H9 (cell line): ENCODE measurements around the gene CETP. TPM values are rescaled to one million over a fixed set of nuclear protein-coding genes. Genes with fewer than 3 reads are reported as not detected.

Experiments
- DNase-seq: peaks from one replicate; pipeline ENCODE4 v3.0.0-alpha.2; 2017
- H2AFZ ChIP-seq: one replicate; pipeline ENCODE4 v1.6.1; 2013; ENCODE audit warnings: mild to moderate bottlenecking, low read length, control low read depth, moderate library complexity
- H2AK5ac ChIP-seq: 2 replicates; pipeline ENCODE4 v1.6.1; 2013; ENCODE audit warnings: low read length, control low read depth, mixed read lengths; ENCODE audit not compliant: insufficient read length
- H2BK120ac ChIP-seq: one replicate; pipeline ENCODE4 v1.6.1; 2013; ENCODE audit warnings: low read depth, mild to moderate bottlenecking, low read length, control low read depth, inconsistent platforms; ENCODE audit not compliant: poor library complexity, severe bottlenecking
- H2BK12ac ChIP-seq: 2 replicates; pipeline ENCODE4 v1.6.1; 2013; ENCODE audit warnings: low read length, control low read depth, mixed read lengths, low read depth; ENCODE audit not compliant: insufficient read length
- H2BK15ac ChIP-seq: 2 replicates; pipeline ENCODE4 v1.6.1; 2013; ENCODE audit warnings: low read depth, low read length, control low read depth
- H2BK20ac ChIP-seq: one replicate; pipeline ENCODE4 v1.6.1; 2013; ENCODE audit warnings: low read depth, mild to moderate bottlenecking, low read length, control low read depth, inconsistent platforms; ENCODE audit not compliant: poor library complexity, severe bottlenecking
- H2BK5ac ChIP-seq: 2 replicates; pipeline ENCODE4 v1.6.1; 2013; ENCODE audit warnings: low read length, control low read depth, mixed read lengths; ENCODE audit not compliant: insufficient read length
- H3K14ac ChIP-seq: 2 replicates; pipeline ENCODE4 v1.6.1; 2013; ENCODE audit warnings: low read length, control low read depth; ENCODE audit not compliant: insufficient read depth
- H3K18ac ChIP-seq: 2 replicates; pipeline ENCODE4 v1.6.1; 2013; ENCODE audit warnings: low read depth, mild to moderate bottlenecking, mixed read lengths, low read length, control low read depth; ENCODE audit not compliant: insufficient read length
- H3K23ac ChIP-seq: 2 replicates; pipeline ENCODE4 v1.6.1; 2013; ENCODE audit warnings: low read length, control low read depth, mixed read lengths, low read depth; ENCODE audit not compliant: insufficient read length
- H3K23me2 ChIP-seq: 2 replicates; pipeline ENCODE4 v1.6.1; 2013; ENCODE audit warnings: low read depth, mild to moderate bottlenecking, mixed read lengths, low read length, control low read depth; ENCODE audit not compliant: insufficient read length, poor library complexity, severe bottlenecking
- H3K27ac ChIP-seq: 2 replicates; pipeline ENCODE4 v1.5.1; 2013; ENCODE audit warnings: low read length, control low read depth, mixed read lengths, low read depth; ENCODE audit not compliant: insufficient read length
- H3K27me3 ChIP-seq: 2 replicates; pipeline ENCODE4 v1.6.1; 2013; ENCODE audit warnings: low read length, control low read depth, inconsistent platforms; ENCODE audit not compliant: insufficient read depth
- H3K4ac ChIP-seq: 2 replicates; pipeline ENCODE4 v1.6.1; 2013; ENCODE audit warnings: low read depth, mild to moderate bottlenecking, control low read depth, inconsistent platforms, low read length, moderate library complexity
- H3K4me1 ChIP-seq: 2 replicates; pipeline ENCODE4 v1.6.1; 2013; ENCODE audit warnings: low read length, control low read depth, inconsistent platforms; ENCODE audit not compliant: insufficient read depth
- H3K4me2 ChIP-seq: 2 replicates; pipeline ENCODE4 v1.6.1; 2013; ENCODE audit warnings: low read length, control low read depth, mixed read lengths; ENCODE audit not compliant: insufficient read length, insufficient read depth
- H3K56ac ChIP-seq: 2 replicates; pipeline ENCODE4 v1.6.1; 2013; ENCODE audit warnings: low read depth, mild to moderate bottlenecking, mixed read lengths, low read length, control low read depth; ENCODE audit not compliant: insufficient read length
- H3K79me1 ChIP-seq: 2 replicates; pipeline ENCODE4 v1.6.1; 2013; ENCODE audit warnings: low read depth, mild to moderate bottlenecking, moderate library complexity, low read length, control low read depth, inconsistent platforms; ENCODE audit not compliant: insufficient read depth, poor library complexity, severe bottlenecking
- H3K79me2 ChIP-seq: 2 replicates; pipeline ENCODE4 v1.6.1; 2013; ENCODE audit warnings: low read length, control low read depth, inconsistent platforms; ENCODE audit not compliant: insufficient read depth
- H3K9ac ChIP-seq: 2 replicates; pipeline ENCODE4 v1.6.1; 2013; ENCODE audit warnings: low read length, control low read depth, mixed read lengths; ENCODE audit not compliant: insufficient read length; ENCODE audit errors: extremely low read depth
- H3K9me3 ChIP-seq: one replicate; pipeline ENCODE4 v1.6.1; 2013; ENCODE audit warnings: low read depth, low read length, inconsistent platforms; ENCODE audit not compliant: control insufficient read depth
- H3T11ph ChIP-seq: one replicate; pipeline ENCODE4 v1.6.1; 2013; ENCODE audit warnings: mild to moderate bottlenecking, low read length, control low read depth, inconsistent platforms
- H4K20me1 ChIP-seq: one replicate; pipeline ENCODE4 v1.6.1; 2013; ENCODE audit not compliant: control insufficient read depth, insufficient read length, insufficient read depth
- H4K5ac ChIP-seq: 2 replicates; pipeline ENCODE4 v1.6.1; 2013; ENCODE audit warnings: low read depth, mild to moderate bottlenecking, mixed read lengths, low read length, control low read depth; ENCODE audit not compliant: insufficient read length
- H4K8ac ChIP-seq: replicated peaks from 2 replicates; pipeline ENCODE4 v1.6.1; 2013; ENCODE audit warnings: low read length, control low read depth, mixed read lengths, low read depth; ENCODE audit not compliant: insufficient read length
- H4K91ac ChIP-seq: 2 replicates; pipeline ENCODE4 v1.6.1; 2013; ENCODE audit warnings: low read depth, mild to moderate bottlenecking, moderate library complexity, mixed read lengths, low read length, control low read depth; ENCODE audit not compliant: insufficient read length
- H3K27ac Mint-ChIP-seq, 3 experiments: 2 replicates in 2 of 3; 3 replicates in 1 of 3; pipeline ENCODE4 v1.8.0; 2020 to 2021; ENCODE audit warnings: mixed read lengths in 3 of 3, mild to moderate bottlenecking in 1 of 3, moderate library complexity in 1 of 3
- H3K27me3 Mint-ChIP-seq: 2 replicates; pipeline ENCODE4 v1.8.0; 2021; ENCODE audit warnings: low read depth, mild to moderate bottlenecking, moderate library complexity, mixed read lengths
- H3K36me3 Mint-ChIP-seq, 3 experiments: 2 replicates in 2 of 3; 3 replicates in 1 of 3; pipeline ENCODE4 v1.8.0; 2020 to 2021; ENCODE audit warnings: low read depth in 3 of 3, mixed read lengths in 3 of 3; ENCODE audit not compliant: insufficient read depth in 1 of 3
- H3K4me1 Mint-ChIP-seq, 2 experiments: 2 replicates each; pipeline ENCODE4 v1.8.0; 2020; ENCODE audit warnings: mixed read lengths in 2 of 2
- H3K4me3 Mint-ChIP-seq, 2 experiments: 2 replicates in 1 of 2; 3 replicates in 1 of 2; pipeline ENCODE4 v1.8.0; 2020 to 2021; ENCODE audit warnings: mild to moderate bottlenecking in 2 of 2, mixed read lengths in 2 of 2, moderate library complexity in 1 of 2
- H3K9me3 Mint-ChIP-seq, 2 experiments: 2 replicates in 1 of 2; 3 replicates in 1 of 2; pipeline ENCODE4 v1.8.0; 2020; ENCODE audit warnings: mild to moderate bottlenecking in 2 of 2, mixed read lengths in 2 of 2, moderate library complexity in 1 of 2
- CTCF ChIP-seq: fragments of 200-600 bp; sonication (generic); conservative IDR thresholded peaks from 3 replicates; pipeline ENCODE4 v1.8.0; 2021; ENCODE audit warnings: antibody characterized with exemption, mild to moderate bottlenecking
- WGBS: extraction: QIAGEN DNeasy Blood & Tissue Kit; methylation state at CpG from one replicate; pipeline ENCODE4 v1.1.7; 2013; ENCODE audit warnings: missing lambda C conversion rate, low lambda C conversion rate, mixed read lengths; ENCODE audit not compliant: insufficient read length; ENCODE audit errors: extremely low coverage; 5-methylcytosine and 5-hydroxymethylcytosine counted together
- total RNA-seq: library from RNA; stranded (reverse); gene quantifications from 2 replicates; pipeline ENCODE4 v1.2.1, GENCODE V29; 2021

Gene CETP
- total RNA-seq, 1 experiment from 2014 or later = not detected

- no peak overlapping the region for H4K91ac ChIP-seq
- DNase-seq = no peak
- peaks cover 5% of the 10 kb centered on the region for H3K4me1 ChIP-seq
- H3K27ac ChIP-seq = no peak overlapping the region
- no peak overlapping the region for H3K23ac ChIP-seq
- no peak overlapping the region for H2BK120ac ChIP-seq
- Mint-ChIP-seq H3K27me3 (peaks cover 10% of the 10 kb centered on the region), H3K36me3 (no peaks in the 10 kb centered on the region; a peak in 1 of 7 replicates), H3K4me1 (peaks cover 37 to 41% of the 10 kb centered on the region in 2 experiments), H3K27ac (no peak overlapping the region), H3K9me3 (peaks cover 0 to 2% of the 10 kb centered on the region in 2 experiments; a peak in 1 of 5 replicates), H3K4me3 (no peak overlapping the region)
- no peak for TF ChIP-seq CTCF
- H3K27me3 ChIP-seq = no peaks in the 10 kb centered on the region
- no peak overlapping the region for H4K5ac ChIP-seq
- no CpG with 5 or more reads among the region's 18 CpGs for WGBS
- H2BK5ac ChIP-seq = no peak overlapping the region
- H3K9me3 ChIP-seq = no peaks in the 10 kb centered on the region
- H3K4ac ChIP-seq = no peak overlapping the region
- no peak overlapping the region for H2BK15ac ChIP-seq
- no peaks in the 10 kb centered on the region for H3K23me2 ChIP-seq
- H4K8ac ChIP-seq = no peak overlapping the region
- H2BK20ac ChIP-seq = no peak overlapping the region
- H2BK12ac ChIP-seq = no peak overlapping the region
- no peaks in the 10 kb centered on the region for H4K20me1 ChIP-seq
- no peaks in the 10 kb centered on the region for H3K79me2 ChIP-seq
- no peak overlapping the region for H3K4me2 ChIP-seq
- H3T11ph ChIP-seq = no peak overlapping the region
- H3K79me1 ChIP-seq = no peaks in the 10 kb centered on the region
- no peak overlapping the region for H3K9ac ChIP-seq
- H2AK5ac ChIP-seq = no peak overlapping the region
- H3K18ac ChIP-seq = no peak overlapping the region
- no peak overlapping the region for H3K14ac ChIP-seq
- H3K56ac ChIP-seq = no peak overlapping the region
- no peak overlapping the region for H2AFZ ChIP-seq
Measured at GRCh38 chr16:56912746-56913708, 48.7 kb upstream of the CETP start.
